Smooth muscle cell (in vitro differentiated cells): ENCODE results near the gene FASN. TPM values are rescaled to one million over a fixed set of nuclear protein-coding genes. Genes with fewer than 3 reads are reported as not detected.

Source experiments
- DNase-seq: peaks from one replicate; lab custom pipeline; 2025; ENCODE audit not compliant: unreplicated experiment; lab: John Stamatoyannopoulos, UW
- H2AFZ ChIP-seq: fragments of 200-600 bp; sonication (generic); 2 replicates; pipeline ENCODE4 v1.6.0; 2016; ENCODE audit warnings: antibody characterized with exemption, low read depth, mild to moderate bottlenecking
- H3F3A ChIP-seq: fragments of 200-600 bp; sonication (generic); 2 replicates; pipeline ENCODE4 v1.6.0; 2017; ENCODE audit warnings: antibody characterized with exemption, low read depth
- H3K27ac ChIP-seq: fragments of 200-600 bp; sonication (generic); 2 replicates; pipeline ENCODE4 v1.5.1; 2016; ENCODE audit warnings: low read depth, mild to moderate bottlenecking
- H3K27me3 ChIP-seq: fragments of 200-600 bp; sonication (generic); 2 replicates; pipeline ENCODE4 v1.6.1; 2016; ENCODE audit warnings: low read depth, mild to moderate bottlenecking
- H3K36me3 ChIP-seq: fragments of 200-600 bp; sonication (generic); 2 replicates; pipeline ENCODE4 v1.5.1; 2016; ENCODE audit warnings: low read depth
- H3K4me1 ChIP-seq: fragments of 200-600 bp; sonication (generic); 2 replicates; pipeline ENCODE4 v1.5.1; 2016; ENCODE audit warnings: low read depth
- H3K4me2 ChIP-seq: fragments of 200-600 bp; sonication (generic); 2 replicates; pipeline ENCODE4 v1.6.0; 2016; ENCODE audit warnings: mild to moderate bottlenecking
- H3K4me3 ChIP-seq: fragments of 200-600 bp; sonication (generic); 2 replicates; pipeline ENCODE4 v1.5.1; 2016; ENCODE audit warnings: mild to moderate bottlenecking
- H3K79me2 ChIP-seq: fragments of 200-600 bp; sonication (generic); 2 replicates; pipeline ENCODE4 v1.6.0; 2016; ENCODE audit warnings: low read depth, mild to moderate bottlenecking
- H3K9ac ChIP-seq: fragments of 200-600 bp; sonication (generic); 2 replicates; pipeline ENCODE4 v1.6.0; 2016; ENCODE audit warnings: low read depth
- H3K9me3 ChIP-seq: fragments of 200-600 bp; sonication (generic); replicated peaks from 2 replicates; pipeline ENCODE4 v1.5.1; 2016; ENCODE audit warnings: low read depth
- H4K20me1 ChIP-seq: fragments of 200-600 bp; sonication (generic); 2 replicates; pipeline ENCODE4 v1.6.0; 2016; ENCODE audit warnings: low read depth
- WGBS: methylation state at CpG from one replicate; pipeline ENCODE4 v1.1.7; 2016; ENCODE audit warnings: low lambda C conversion rate; 5-methylcytosine and 5-hydroxymethylcytosine counted together
- polyA plus RNA-seq: library from polyadenylated mRNA; unstranded; fragments of >200 nt; fragmentation: Nextera tagmentation; extraction: Ambion mirVana; gene quantifications from 2 replicates; pipeline ENCODE4 v1.2.1, GENCODE V29; 2016
- total RNA-seq: library from RNA; depleted of rRNA; stranded (reverse); fragments of >200 nt; gene quantifications from 2 replicates; pipeline ENCODE4 v1.2.3, GENCODE V29; 2014
- TF ChIP-seq, protein P1 (sequence below): fragments of 200-600 bp; sonication (generic); IDR thresholded peaks from 2 replicates; pipeline ENCODE4 v1.5.1; 2017; ENCODE audit warnings: borderline replicate concordance, mild to moderate bottlenecking, antibody characterized with exemption; ENCODE audit not compliant: insufficient read depth, poor library complexity, severe bottlenecking

FASN gene
- total and polyA plus RNA-seq, 2 experiments from 2014 or later: 46.6 to 49.3 TPM

DNA sequence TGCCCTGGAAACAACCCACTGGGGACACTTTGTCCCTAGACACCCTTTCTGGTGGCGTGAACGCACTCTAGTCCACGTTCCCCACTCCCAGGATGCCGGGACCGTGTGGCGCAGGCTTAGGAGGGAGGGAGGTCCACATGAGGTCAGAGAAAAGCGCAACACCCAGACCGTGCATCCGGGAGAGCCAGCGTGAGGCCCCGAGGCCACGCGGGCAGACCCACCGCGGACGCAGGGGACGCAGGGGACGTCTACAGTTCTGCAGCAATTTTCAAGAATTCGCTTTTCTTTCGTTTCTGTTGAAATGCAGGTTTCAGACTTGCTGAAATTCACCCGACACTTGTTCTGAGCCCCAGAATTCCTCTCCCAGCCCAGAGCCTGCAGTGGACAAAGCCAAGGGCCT, 51.1 kb downstream of the FASN start:
- TF ChIP-seq, protein P1, sequence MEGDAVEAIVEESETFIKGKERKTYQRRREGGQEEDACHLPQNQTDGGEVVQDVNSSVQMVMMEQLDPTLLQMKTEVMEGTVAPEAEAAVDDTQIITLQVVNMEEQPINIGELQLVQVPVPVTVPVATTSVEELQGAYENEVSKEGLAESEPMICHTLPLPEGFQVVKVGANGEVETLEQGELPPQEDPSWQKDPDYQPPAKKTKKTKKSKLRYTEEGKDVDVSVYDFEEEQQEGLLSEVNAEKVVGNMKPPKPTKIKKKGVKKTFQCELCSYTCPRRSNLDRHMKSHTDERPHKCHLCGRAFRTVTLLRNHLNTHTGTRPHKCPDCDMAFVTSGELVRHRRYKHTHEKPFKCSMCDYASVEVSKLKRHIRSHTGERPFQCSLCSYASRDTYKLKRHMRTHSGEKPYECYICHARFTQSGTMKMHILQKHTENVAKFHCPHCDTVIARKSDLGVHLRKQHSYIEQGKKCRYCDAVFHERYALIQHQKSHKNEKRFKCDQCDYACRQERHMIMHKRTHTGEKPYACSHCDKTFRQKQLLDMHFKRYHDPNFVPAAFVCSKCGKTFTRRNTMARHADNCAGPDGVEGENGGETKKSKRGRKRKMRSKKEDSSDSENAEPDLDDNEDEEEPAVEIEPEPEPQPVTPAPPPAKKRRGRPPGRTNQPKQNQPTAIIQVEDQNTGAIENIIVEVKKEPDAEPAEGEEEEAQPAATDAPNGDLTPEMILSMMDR: no peak
- H4K20me1 ChIP-seq: no peaks in the 10 kb centered on the region
- no peak overlapping the region for H3K27ac ChIP-seq
- no peaks in the 10 kb centered on the region for H3K27me3 ChIP-seq
- H2AFZ ChIP-seq: no peak overlapping the region
- WGBS: 96% methylated on average over 21 of the region's 21 CpGs
- no peak overlapping the region for H3K4me2 ChIP-seq
- peaks cover 6% of the 10 kb centered on the region for H3K79me2 ChIP-seq
- H3F3A ChIP-seq: no peaks in the 10 kb centered on the region
- H3K9ac ChIP-seq: no peak overlapping the region
- H3K4me1 ChIP-seq: peaks cover 7% of the 10 kb centered on the region
- H3K4me3 ChIP-seq: no peak overlapping the region
- no peaks in the 10 kb centered on the region for H3K36me3 ChIP-seq
- DNase-seq: no peak
- no peaks in the 10 kb centered on the region for H3K9me3 ChIP-seq

- no peaks in the 10 kb centered on the region for H3K36me3 ChIP-seq
- no peaks in the 10 kb centered on the region for H3K9me3 ChIP-seq
- no peaks in the 10 kb centered on the region for H3F3A ChIP-seq
- no peaks in the 10 kb centered on the region for H3K27me3 ChIP-seq
- TF ChIP-seq, protein P1: no peak
- H3K9ac ChIP-seq: no peak overlapping the region
- peaks cover 4% of the 10 kb centered on the region for H3K79me2 ChIP-seq
- WGBS: 95% methylated on average over 14 of the region's 14 CpGs
- DNase-seq: no peak
- no peak overlapping the region for H2AFZ ChIP-seq
- H4K20me1 ChIP-seq: no peaks in the 10 kb centered on the region
- peaks cover 6% of the 10 kb centered on the region for H3K4me1 ChIP-seq
- no peak overlapping the region for H3K27ac ChIP-seq
- no peak overlapping the region for H3K4me3 ChIP-seq
- H3K4me2 ChIP-seq: no peak overlapping the region
Measured at GRCh38 chr17:82045936-82046484, 52.0 kb downstream of the FASN start.

- H3K4me1 ChIP-seq: no peaks in the 10 kb centered on the region
- H3K4me3 ChIP-seq: no peak overlapping the region
- H3K36me3 ChIP-seq: no peaks in the 10 kb centered on the region
- H2AFZ ChIP-seq: no peak overlapping the region
- H3F3A ChIP-seq: no peaks in the 10 kb centered on the region
- no peaks in the 10 kb centered on the region for H3K79me2 ChIP-seq
- TF ChIP-seq, protein P1: no peak
- DNase-seq: no peak
- no peak overlapping the region for H3K4me2 ChIP-seq
- no peaks in the 10 kb centered on the region for H3K9me3 ChIP-seq
- H3K9ac ChIP-seq: no peak overlapping the region
- no peaks in the 10 kb centered on the region for H3K27me3 ChIP-seq
- 76% methylated on average over 16 of the region's 16 CpGs for WGBS
- H3K27ac ChIP-seq: no peak overlapping the region
- no peaks in the 10 kb centered on the region for H4K20me1 ChIP-seq
Measured at GRCh38 chr17:82043507-82043906, 54.5 kb downstream of the FASN start.

GRCh38 chr17:82042649-82043048, 55.4 kb downstream of the FASN start:
- 93% methylated on average over 9 of the region's 9 CpGs for WGBS
- Histone ChIP-seq H3K9ac (no peak overlapping the region), H4K20me1 (no peaks in the 10 kb centered on the region), H2AFZ (no peak overlapping the region), H3K9me3 (no peaks in the 10 kb centered on the region), H3K79me2 (no peaks in the 10 kb centered on the region), H3K4me3 (no peak overlapping the region), H3K4me2 (no peak overlapping the region), H3K27ac (no peak overlapping the region), H3K4me1 (no peaks in the 10 kb centered on the region), H3F3A (no peaks in the 10 kb centered on the region), H3K36me3 (no peaks in the 10 kb centered on the region), H3K27me3 (no peaks in the 10 kb centered on the region)
- DNase-seq: no peak
- TF ChIP-seq, protein P1: no peak
